ENCODE results near the gene PSMC4. TPM values are rescaled to one million over a fixed set of nuclear protein-coding genes. Genes with fewer than 3 reads are reported as not detected.

Gene PSMC4
- total and polyA plus RNA-seq, 2 donors (not counting 1 experiment from before 2014, with no cell fraction given) = 58.2 to 63.0 TPM

- H3K27ac Mint-ChIP-seq = no peak overlapping the region
- WGBS (ENCODE audit: insufficient coverage) = 44% methylated on average over 1 of the region's 3 CpGs
- no peaks in the 10 kb centered on the region for H3K27me3 Mint-ChIP-seq
Observed at GRCh38 chr19:40023969-40024368, 53.0 kb downstream of the PSMC4 start.

GRCh38 chr19:40025938-40026596 is 55.1 kb downstream of the PSMC4 start:
- H3K27me3 Mint-ChIP-seq = no peaks in the 10 kb centered on the region
- no peak for TF ChIP-seq EZH2 (IDR thresholded peaks at IDR 0.05; ENCODE audit: borderline replicate concordance, insufficient read depth, low read depth, low read length, poor library complexity, severe bottlenecking)
- TF ChIP-seq, protein P1, sequence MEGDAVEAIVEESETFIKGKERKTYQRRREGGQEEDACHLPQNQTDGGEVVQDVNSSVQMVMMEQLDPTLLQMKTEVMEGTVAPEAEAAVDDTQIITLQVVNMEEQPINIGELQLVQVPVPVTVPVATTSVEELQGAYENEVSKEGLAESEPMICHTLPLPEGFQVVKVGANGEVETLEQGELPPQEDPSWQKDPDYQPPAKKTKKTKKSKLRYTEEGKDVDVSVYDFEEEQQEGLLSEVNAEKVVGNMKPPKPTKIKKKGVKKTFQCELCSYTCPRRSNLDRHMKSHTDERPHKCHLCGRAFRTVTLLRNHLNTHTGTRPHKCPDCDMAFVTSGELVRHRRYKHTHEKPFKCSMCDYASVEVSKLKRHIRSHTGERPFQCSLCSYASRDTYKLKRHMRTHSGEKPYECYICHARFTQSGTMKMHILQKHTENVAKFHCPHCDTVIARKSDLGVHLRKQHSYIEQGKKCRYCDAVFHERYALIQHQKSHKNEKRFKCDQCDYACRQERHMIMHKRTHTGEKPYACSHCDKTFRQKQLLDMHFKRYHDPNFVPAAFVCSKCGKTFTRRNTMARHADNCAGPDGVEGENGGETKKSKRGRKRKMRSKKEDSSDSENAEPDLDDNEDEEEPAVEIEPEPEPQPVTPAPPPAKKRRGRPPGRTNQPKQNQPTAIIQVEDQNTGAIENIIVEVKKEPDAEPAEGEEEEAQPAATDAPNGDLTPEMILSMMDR (IDR thresholded peaks at IDR 0.05) = no peak
- H3K4me1 ChIP-seq (ENCODE audit: control insufficient read depth in 2 of 2, insufficient read depth in 2 of 2, low read length in 2 of 2) = no peaks in the 10 kb centered on the region
- H3K4me3 Mint-ChIP-seq = no peak overlapping the region
- intact Hi-C loops (cut with micrococcal nuclease) = no loop called here
- no peaks in the 10 kb centered on the region for H3K36me3 ChIP-seq (replicated peaks in 1 of 2; ENCODE audit: control extremely low read depth in 1 of 2, control insufficient read depth in 1 of 2, extremely low read depth in 1 of 2, insufficient read depth in 2 of 2, low read length in 1 of 2)
- H3K27ac Mint-ChIP-seq = no peak overlapping the region
- H3K9ac ChIP-seq (ENCODE audit: low read length) = no peak overlapping the region
- no peak overlapping the region for H2AFZ ChIP-seq (ENCODE audit: insufficient read depth, low read depth, low read length, poor library complexity, severe bottlenecking)
- no peaks in the 10 kb centered on the region for H3K4me1 Mint-ChIP-seq
- H3K27me3 ChIP-seq (replicated peaks in 1 of 4; ENCODE audit: control extremely low read depth in 1 of 4, control insufficient read depth in 3 of 4, insufficient read depth in 4 of 4, low read length in 3 of 4) = no peaks in the 10 kb centered on the region
- ATAC-seq (ENCODE audit: low read depth) (no peak), DNase-seq (no peak)
- CTCF ChIA-PET = no interaction called here
- no peak overlapping the region for H3K4me3 ChIP-seq (ENCODE audit: control extremely low read depth in 1 of 5, extremely low read depth in 1 of 5, insufficient read depth in 1 of 5, low read depth in 2 of 5, low read length in 4 of 5)
- H3K4me2 ChIP-seq (replicated peaks; ENCODE audit: low read depth, low read length, poor library complexity, severe bottlenecking) = no peak overlapping the region
- H3K79me2 ChIP-seq (ENCODE audit: control insufficient read depth, insufficient read depth, low read length) = no peaks in the 10 kb centered on the region
- H3K9me3 Mint-ChIP-seq (ENCODE audit: insufficient read depth) = peaks cover 28% of the 10 kb centered on the region
- POLR2A ChIA-PET = no interaction called here
- no peaks in the 10 kb centered on the region for H4K20me1 ChIP-seq (ENCODE audit: control insufficient read depth, insufficient read depth, low read length, poor library complexity, severe bottlenecking)
- H3K27ac ChIP-seq (ENCODE audit: low read length in 2 of 2) = no peak overlapping the region
- peaks cover 20 to 78% (median 44%) of the 10 kb centered on the region in 3 donors for H3K9me3 ChIP-seq (ENCODE audit: control extremely low read depth in 1 of 3, control insufficient read depth in 2 of 3, insufficient read depth in 1 of 3, low read length in 2 of 3)
- no CpG with 5 or more reads among the region's 4 CpGs for WGBS (ENCODE audit: insufficient coverage)

More at GRCh38 chr19:40023969-40024368, 53.0 kb downstream of the PSMC4 start:
- H3K4me3 ChIP-seq (ENCODE audit: control extremely low read depth in 1 of 5, extremely low read depth in 1 of 5, insufficient read depth in 1 of 5, low read depth in 2 of 5, low read length in 4 of 5) = no peak overlapping the region
- TF ChIP-seq, protein P1 (IDR thresholded peaks at IDR 0.05) = no peak
- TF ChIP-seq EZH2 (IDR thresholded peaks at IDR 0.05; ENCODE audit: borderline replicate concordance, insufficient read depth, low read depth, low read length, poor library complexity, severe bottlenecking) = no peak
- H4K20me1 ChIP-seq (ENCODE audit: control insufficient read depth, insufficient read depth, low read length, poor library complexity, severe bottlenecking) = no peaks in the 10 kb centered on the region
- H3K27me3 ChIP-seq (replicated peaks in 1 of 4; ENCODE audit: control extremely low read depth in 1 of 4, control insufficient read depth in 3 of 4, insufficient read depth in 4 of 4, low read length in 3 of 4) = no peaks in the 10 kb centered on the region
- ATAC-seq (ENCODE audit: low read depth) = no peak
- no peaks in the 10 kb centered on the region for H3K4me1 Mint-ChIP-seq
- no peaks in the 10 kb centered on the region for H3K36me3 ChIP-seq (replicated peaks in 1 of 2; ENCODE audit: control extremely low read depth in 1 of 2, control insufficient read depth in 1 of 2, extremely low read depth in 1 of 2, insufficient read depth in 2 of 2, low read length in 1 of 2)
- intact Hi-C loops (cut with micrococcal nuclease) = no loop called here
- no peaks in the 10 kb centered on the region for H3K79me2 ChIP-seq (ENCODE audit: control insufficient read depth, insufficient read depth, low read length)
- H3K4me3 Mint-ChIP-seq = no peak overlapping the region
- H3K4me1 ChIP-seq (ENCODE audit: control insufficient read depth in 2 of 2, insufficient read depth in 2 of 2, low read length in 2 of 2) = no peaks in the 10 kb centered on the region
- H3K4me2 ChIP-seq (replicated peaks; ENCODE audit: low read depth, low read length, poor library complexity, severe bottlenecking) = no peak overlapping the region
- H3K9me3 Mint-ChIP-seq (ENCODE audit: insufficient read depth) = peaks cover 22% of the 10 kb centered on the region
- no peak overlapping the region for H2AFZ ChIP-seq (ENCODE audit: insufficient read depth, low read depth, low read length, poor library complexity, severe bottlenecking)
- POLR2A ChIA-PET = no interaction called here
- no peak overlapping the region for H3K9ac ChIP-seq (ENCODE audit: low read length)
- CTCF ChIA-PET = no interaction called here
- no peak overlapping the region for H3K27ac ChIP-seq (ENCODE audit: low read length in 2 of 2)
- DNase-seq = no peak
- H3K9me3 ChIP-seq (ENCODE audit: control extremely low read depth in 1 of 3, control insufficient read depth in 2 of 3, insufficient read depth in 1 of 3, low read length in 2 of 3) = peaks cover 15 to 66% (median 37%) of the 10 kb centered on the region in 3 donors
